ENCODE data around the gene DGKI.

Gene DGKI

GRCh38 chr7:137669706-137670105 is 177.1 kb downstream of the DGKI start:
- Histone ChIP-seq H3K27me3 (ENCODE audit: low read depth, low read length) (peaks cover 11% of the 10 kb centered on the region; the same call in 1 of the 2 replicates), H3K36me3 (replicated peaks; ENCODE audit: low read depth, low read length) (no peaks in the 10 kb centered on the region), H3K4me3 (ENCODE audit: low read length) (no peak overlapping the region), H4K20me1 (ENCODE audit: insufficient read depth, low read length) (no peaks in the 10 kb centered on the region), H3K79me2 (ENCODE audit: low read length) (no peaks in the 10 kb centered on the region), H3K27ac (ENCODE audit: low read length) (no peak overlapping the region), H3K4me2 (ENCODE audit: low read length) (no peak overlapping the region), H2AFZ (ENCODE audit: low read depth, low read length) (no peak overlapping the region), H3K9ac (ENCODE audit: low read length) (no peak overlapping the region), H3K9me3 (ENCODE audit: insufficient read depth, low read length) (no peaks in the 10 kb centered on the region), H3K4me1 (ENCODE audit: low read length) (peaks cover 5% of the 10 kb centered on the region; the same call in 1 of the 2 replicates)
- TF ChIP-seq CTCF (IDR thresholded peaks at IDR 0.05; ENCODE audit: low read depth, low read length): no peak
- no peak for TF ChIP-seq EZH2phosphoT487 (IDR thresholded peaks at IDR 0.05; ENCODE audit: low read depth)

DNA sequence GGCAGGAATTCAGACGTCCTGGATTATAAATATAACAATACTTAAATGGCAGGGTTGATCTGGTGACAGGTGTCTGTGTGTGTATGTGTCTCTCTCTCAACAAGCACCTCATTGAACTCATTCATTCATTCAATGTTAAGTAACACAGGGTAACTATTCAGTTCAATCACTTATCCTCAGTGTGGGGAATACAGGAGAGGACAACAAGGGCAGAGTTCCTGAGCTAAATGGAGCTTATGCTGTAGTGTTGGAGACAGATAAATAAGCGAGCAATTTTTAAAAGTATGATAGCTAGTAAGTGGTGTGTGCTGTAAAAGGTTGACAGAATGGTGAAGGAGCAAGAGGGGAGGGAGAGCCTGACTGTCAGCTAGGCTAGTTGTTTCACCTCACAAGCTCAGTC is 178.4 kb downstream of the DGKI start:
- no peak for TF ChIP-seq EZH2phosphoT487 (IDR thresholded peaks at IDR 0.05; ENCODE audit: low read depth)
- no peak for TF ChIP-seq CTCF (IDR thresholded peaks at IDR 0.05; ENCODE audit: low read depth, low read length)

DNA sequence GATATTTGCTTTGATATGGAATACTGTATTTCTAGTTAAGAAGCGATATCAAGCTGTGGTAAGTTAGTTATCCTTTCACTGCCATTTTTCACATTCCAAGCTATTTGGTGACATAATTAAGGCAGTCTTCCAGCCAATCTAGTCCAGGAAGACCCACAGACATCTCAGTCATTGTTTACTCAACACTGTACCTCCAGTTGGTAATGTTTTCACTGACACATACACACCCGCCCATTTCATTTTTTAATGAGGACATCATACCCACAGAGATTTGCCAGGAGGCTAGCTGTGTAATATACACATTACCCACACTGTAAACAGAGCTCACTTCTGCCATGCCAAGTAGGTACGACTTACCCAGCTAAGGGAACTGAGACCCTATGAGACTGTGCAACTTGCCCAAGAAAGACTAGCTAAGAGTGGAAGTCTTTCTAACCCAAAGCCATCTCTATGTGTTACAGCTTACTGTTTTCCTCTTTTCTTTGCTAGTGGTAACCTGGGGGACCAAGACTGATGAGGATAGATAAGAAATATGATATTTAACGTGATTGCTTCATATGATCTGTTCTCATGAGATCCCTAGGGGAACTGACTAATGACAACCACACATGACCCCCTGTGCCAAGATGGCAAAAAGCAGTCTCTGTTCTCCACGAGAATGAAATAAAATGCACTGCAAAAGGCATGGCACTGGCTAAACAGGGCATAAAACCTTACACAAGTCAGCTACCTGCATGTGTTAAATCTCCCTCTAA is 179.0 kb downstream of the DGKI start:
- H2AFZ ChIP-seq (ENCODE audit: low read depth, low read length): no peak overlapping the region
- no peak for TF ChIP-seq CTCF (IDR thresholded peaks at IDR 0.05; ENCODE audit: low read depth, low read length)
- no peak for TF ChIP-seq EZH2phosphoT487 (IDR thresholded peaks at IDR 0.05; ENCODE audit: low read depth)
- no peaks in the 10 kb centered on the region for H3K79me2 ChIP-seq (ENCODE audit: low read length)
- H3K9ac ChIP-seq (ENCODE audit: low read length): no peak overlapping the region
- no peak overlapping the region for H3K4me3 ChIP-seq (ENCODE audit: low read length)
- no peaks in the 10 kb centered on the region for H4K20me1 ChIP-seq (ENCODE audit: insufficient read depth, low read length)
- peaks cover 11% of the 10 kb centered on the region; the same call in 1 of the 2 replicates for H3K27me3 ChIP-seq (ENCODE audit: low read depth, low read length)
- no peaks in the 10 kb centered on the region for H3K9me3 ChIP-seq (ENCODE audit: insufficient read depth, low read length)
- H3K27ac ChIP-seq (ENCODE audit: low read length): no peak overlapping the region
- H3K4me1 ChIP-seq (ENCODE audit: low read length): peaks cover 7% of the 10 kb centered on the region; the same call in 1 of the 2 replicates
- H3K36me3 ChIP-seq (replicated peaks; ENCODE audit: low read depth, low read length): no peaks in the 10 kb centered on the region
- H3K4me2 ChIP-seq (ENCODE audit: low read length): no peak overlapping the region

More for the DNA sequence above, 178.4 kb downstream of the DGKI start:
- Histone ChIP-seq H3K9ac (ENCODE audit: low read length) (no peak overlapping the region), H3K4me3 (ENCODE audit: low read length) (no peak overlapping the region), H3K27ac (ENCODE audit: low read length) (no peak overlapping the region), H3K79me2 (ENCODE audit: low read length) (no peaks in the 10 kb centered on the region), H4K20me1 (ENCODE audit: insufficient read depth, low read length) (no peaks in the 10 kb centered on the region), H3K36me3 (replicated peaks; ENCODE audit: low read depth, low read length) (no peaks in the 10 kb centered on the region), H3K27me3 (ENCODE audit: low read depth, low read length) (peaks cover 11% of the 10 kb centered on the region; the same call in 1 of the 2 replicates), H3K4me2 (ENCODE audit: low read length) (no peak overlapping the region), H3K4me1 (ENCODE audit: low read length) (peaks cover 7% of the 10 kb centered on the region; the same call in 1 of the 2 replicates), H2AFZ (ENCODE audit: low read depth, low read length) (no peak overlapping the region), H3K9me3 (ENCODE audit: insufficient read depth, low read length) (no peaks in the 10 kb centered on the region)

DNA sequence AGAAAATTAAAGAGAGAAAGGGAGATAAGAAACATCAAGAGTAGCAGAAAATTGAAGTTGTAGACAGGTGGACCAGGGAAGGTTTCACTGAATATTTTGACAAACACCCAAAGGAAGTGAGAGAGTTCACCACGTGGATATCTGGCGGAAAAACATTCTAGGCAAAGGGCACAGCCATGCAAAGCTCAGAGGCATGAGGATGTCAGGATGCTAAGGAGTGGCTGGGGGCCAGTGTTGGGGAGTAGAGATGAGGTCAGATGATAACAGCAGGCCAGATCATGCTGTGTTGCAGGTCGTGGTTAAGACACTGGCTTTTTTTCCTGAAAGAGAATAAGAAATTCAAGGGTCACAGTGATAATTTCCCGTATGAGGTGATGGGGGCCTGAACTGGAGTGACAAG is 181.9 kb downstream of the DGKI start:
- Histone ChIP-seq H2AFZ (ENCODE audit: low read depth, low read length) (no peak overlapping the region), H3K79me2 (ENCODE audit: low read length) (no peaks in the 10 kb centered on the region), H3K4me1 (ENCODE audit: low read length) (peaks cover 7% of the 10 kb centered on the region; the same call in 1 of the 2 replicates), H3K36me3 (replicated peaks; ENCODE audit: low read depth, low read length) (no peaks in the 10 kb centered on the region), H3K27ac (ENCODE audit: low read length) (no peak overlapping the region), H3K4me3 (ENCODE audit: low read length) (no peak overlapping the region), H3K27me3 (ENCODE audit: low read depth, low read length) (peaks cover 10% of the 10 kb centered on the region; the same call in 1 of the 2 replicates), H3K4me2 (ENCODE audit: low read length) (no peak overlapping the region), H3K9ac (ENCODE audit: low read length) (no peak overlapping the region), H4K20me1 (ENCODE audit: insufficient read depth, low read length) (no peaks in the 10 kb centered on the region), H3K9me3 (ENCODE audit: insufficient read depth, low read length) (no peaks in the 10 kb centered on the region)
- no peak for TF ChIP-seq EZH2phosphoT487 (IDR thresholded peaks at IDR 0.05; ENCODE audit: low read depth)
- TF ChIP-seq CTCF (IDR thresholded peaks at IDR 0.05; ENCODE audit: low read depth, low read length): no peak
